ENCODE data around the gene COX4I1.

GRCh38 chr16:85842848-85843247, 43.4 kb downstream of the COX4I1 start:
- TF ChIP-seq CTCF (IDR thresholded peaks at IDR 0.05; ENCODE audit: insufficient read depth, low read depth, low read length) (no peak), EZH2 (IDR thresholded peaks at IDR 0.05; ENCODE audit: insufficient read depth, low read length) (no peak)

Measured in astrocyte (in vitro differentiated cells and primary cell).